CD8-positive, alpha-beta memory T cell (primary cell): ENCODE data around the gene DNAJA1. TPM values are rescaled to one million over a fixed set of nuclear protein-coding genes. Genes with fewer than 3 reads are reported as not detected.

Experiments used
- CTCF ChIA-PET: fragments of 350-600 bp; sonication (Branson Sonifier 250); formaldehyde crosslinking; loops from one replicate; lab custom pipeline; 2021; ENCODE audit warnings: antibody characterized with exemption; lab: Charles Lee
- POLR2A ChIA-PET: fragments of 350-600 bp; sonication (Branson Sonifier 250); formaldehyde crosslinking; loops from one replicate; lab custom pipeline; 2021; ENCODE audit warnings: antibody characterized with exemption; lab: Charles Lee
- DNase-seq, 5 donors: peaks; one replicate each; pipeline versions ENCODE4 v3.0.0 to v3.0.0-alpha.2; 2020 to 2022; ENCODE audit warnings: mixed read lengths in 1 of 5
- H3K27ac ChIP-seq: one replicate; pipeline ENCODE4 v1.7.0; 2013; ENCODE audit warnings: low read depth, mild to moderate bottlenecking, low read length, moderate library complexity
- H3K27me3 ChIP-seq: 2 replicates; pipeline ENCODE4 v1.7.0; 2013; ENCODE audit warnings: low read length, mild to moderate bottlenecking; ENCODE audit not compliant: insufficient read depth, poor library complexity, severe bottlenecking
- H3K36me3 ChIP-seq: 2 replicates; pipeline ENCODE4 v1.7.0; 2013; ENCODE audit warnings: mild to moderate bottlenecking, low read length, moderate library complexity; ENCODE audit not compliant: insufficient read depth
- H3K4me1 ChIP-seq: 2 replicates; pipeline ENCODE4 v1.7.0; 2013; ENCODE audit warnings: mild to moderate bottlenecking, low read length, moderate library complexity; ENCODE audit not compliant: insufficient read depth
- H3K4me3 ChIP-seq: 2 replicates; pipeline ENCODE4 v1.7.0; 2013; ENCODE audit warnings: mild to moderate bottlenecking, low read length
- H3K9me3 ChIP-seq: 2 replicates; pipeline ENCODE4 v1.7.0; 2013; ENCODE audit warnings: mild to moderate bottlenecking, low read length
- H3K27ac Mint-ChIP-seq, 8 donors: one replicate each; pipeline ENCODE4 v1.8.0; 2020 to 2021; ENCODE audit warnings: mixed read lengths in 8 of 8, mild to moderate bottlenecking in 6 of 8, inconsistent platforms in 3 of 8, moderate library complexity in 3 of 8
- H3K27me3 Mint-ChIP-seq, 2 donors: one replicate each; pipeline ENCODE4 v1.8.0; 2020 to 2021; ENCODE audit warnings: mixed read lengths in 2 of 2, mild to moderate bottlenecking in 1 of 2, moderate library complexity in 1 of 2
- H3K36me3 Mint-ChIP-seq, 3 donors: one replicate each; pipeline ENCODE4 v1.8.0; 2020 to 2021; ENCODE audit warnings: mixed read lengths in 3 of 3, inconsistent platforms in 1 of 3, mild to moderate bottlenecking in 1 of 3
- H3K4me1 Mint-ChIP-seq, 3 donors: one replicate each; pipeline ENCODE4 v1.8.0; 2020 to 2021; ENCODE audit warnings: mixed read lengths in 3 of 3, inconsistent platforms in 1 of 3, mild to moderate bottlenecking in 1 of 3
- H3K4me3 Mint-ChIP-seq, 7 donors: one replicate each; pipeline ENCODE4 v1.8.0; 2020 to 2021; ENCODE audit warnings: mixed read lengths in 7 of 7, mild to moderate bottlenecking in 6 of 7, moderate library complexity in 4 of 7, inconsistent platforms in 2 of 7
- H3K9me3 Mint-ChIP-seq, 5 donors: one replicate each; pipeline ENCODE4 v1.8.0; 2020 to 2022; ENCODE audit warnings: mixed read lengths in 5 of 5, mild to moderate bottlenecking in 3 of 5, moderate library complexity in 2 of 5, inconsistent platforms in 1 of 5
- polyA plus RNA-seq: library from polyadenylated mRNA; unstranded; fragments of 300-500 nt; fragmentation: Illumina TruSeq; gene quantifications from one replicate; pipeline ENCODE4 v1.2.3, GENCODE V29; 2021
- total RNA-seq, 2 experiments: library from RNA; stranded (reverse); gene quantifications; one replicate each; pipeline ENCODE4 v1.2.3, GENCODE V29; 2021

Gene DNAJA1
- total and polyA plus RNA-seq, 3 experiments from 2014 or later = 106 to 332 (median 318) TPM

DNA sequence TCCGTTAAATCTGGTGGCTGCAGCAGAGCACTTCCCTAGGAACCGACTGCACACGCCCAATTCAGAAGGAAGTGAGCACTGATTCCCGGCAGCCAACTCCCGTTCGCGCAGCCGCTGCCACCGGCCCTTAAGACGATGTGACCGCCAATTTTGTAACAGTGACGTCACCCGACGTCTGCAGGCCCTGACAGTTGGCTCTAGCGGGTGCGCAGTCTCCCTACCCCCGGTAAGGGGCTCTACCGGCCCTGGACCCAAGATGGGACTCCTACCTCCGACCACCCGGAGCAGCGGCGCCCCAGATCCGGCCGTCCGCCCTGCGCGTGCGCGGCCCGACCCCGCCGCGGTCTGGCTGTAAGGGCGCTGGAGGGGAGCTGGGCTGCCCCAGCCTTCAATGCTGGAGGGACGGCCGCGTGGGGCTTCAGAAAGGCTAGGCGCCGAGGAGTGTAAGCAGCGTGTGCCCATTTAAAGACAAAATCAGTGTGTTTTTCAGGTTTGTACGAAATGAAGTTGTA lies 19.1 kb downstream of the DNAJA1 start:
- Histone ChIP-seq H3K4me3 (peak overlapping the region; percentile 16), H3K27me3 (no peaks in the 10 kb centered on the region), H3K4me1 (peaks cover 5% of the 10 kb centered on the region), H3K36me3 (peaks cover 8% of the 10 kb centered on the region), H3K9me3 (no peaks in the 10 kb centered on the region), H3K27ac (no peak overlapping the region)
- Mint-ChIP-seq H3K4me3 (peak overlapping the region; percentile 78 to 84 (median 81)), H3K27ac (peak overlapping the region in 7 of 8 donors; percentile 29 to 82 (median 76)), H3K4me1 (peaks cover 11 to 25% (median 13%) of the 10 kb centered on the region in 3 donors), H3K27me3 (peaks cover 0 to 2% of the 10 kb centered on the region in 2 donors), H3K9me3 (no peaks in the 10 kb centered on the region), H3K36me3 (peaks cover 5 to 47% (median 14%) of the 10 kb centered on the region in 3 donors)
- CTCF ChIA-PET = interaction anchor here (0.6 to 1.4 kb wide), 2 partner anchors 16 to 18 kb away, joined by 3 to 4 read pairs; no protein-coding TSS in a partner anchor
- peak; percentile 44 to 75 (median 60) for DNase-seq
- POLR2A ChIA-PET = interaction anchor here (0.7 to 0.9 kb wide), 2 partner anchors 17 to 29 kb away, joined by 3 read pairs; no protein-coding TSS in a partner anchor

DNA sequence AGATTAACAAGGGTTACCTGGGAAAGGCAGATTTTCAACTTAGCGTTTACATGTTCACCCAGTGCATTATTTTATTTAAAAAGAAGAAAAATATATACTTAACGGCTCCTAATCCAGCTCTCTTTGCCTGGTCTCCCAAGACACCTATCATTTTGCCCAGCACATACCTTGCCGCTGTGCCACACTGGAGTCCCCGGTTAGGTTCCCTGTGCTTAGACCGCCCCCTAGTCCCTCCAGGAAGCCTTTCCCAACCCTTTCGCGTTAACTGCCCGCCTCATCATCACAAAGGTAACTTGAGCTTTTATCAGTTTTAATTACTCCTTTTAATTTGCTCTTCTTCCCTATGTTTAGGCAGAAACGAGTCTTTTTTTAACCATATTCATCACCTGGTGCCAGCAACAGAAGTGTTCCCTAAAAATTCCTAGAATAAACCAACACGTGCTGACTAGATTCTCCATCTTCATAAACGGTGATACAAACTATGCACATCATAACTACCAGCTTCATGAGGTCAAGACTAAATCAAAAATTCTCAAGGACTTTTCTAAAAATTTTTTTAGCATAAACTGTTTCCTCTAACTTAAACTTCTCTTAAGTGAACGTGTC lies 19.7 kb downstream of the DNAJA1 start:
- Histone ChIP-seq H3K9me3 (no peaks in the 10 kb centered on the region), H3K4me3 (no peak overlapping the region), H3K27ac (no peak overlapping the region), H3K27me3 (no peaks in the 10 kb centered on the region), H3K4me1 (peaks cover 5% of the 10 kb centered on the region), H3K36me3 (peaks cover 8% of the 10 kb centered on the region)
- H3K36me3 Mint-ChIP-seq = peaks cover 5 to 47% (median 16%) of the 10 kb centered on the region in 3 donors
- H3K27me3 Mint-ChIP-seq = peaks cover 0 to 2% of the 10 kb centered on the region in 2 donors
- peaks cover 11 to 25% (median 13%) of the 10 kb centered on the region in 3 donors for H3K4me1 Mint-ChIP-seq
- no peaks in the 10 kb centered on the region for H3K9me3 Mint-ChIP-seq
- DNase-seq = no peak
- peak overlapping the region; percentile 52 to 82 (median 76) for H3K27ac Mint-ChIP-seq
- ChIA-PET POLR2A (interaction anchor here (0.8 to 0.9 kb wide), 2 partner anchors 19 to 28 kb away, joined by 3 to 4 read pairs; no protein-coding TSS in a partner anchor), CTCF (interaction anchor here (0.6 kb wide), 1 partner anchor 18 kb away, joined by 3 read pairs; no protein-coding TSS in a partner anchor)
- peak overlapping the region; percentile 78 to 84 (median 81) for H3K4me3 Mint-ChIP-seq

GRCh38 chr9:33046061-33046460 lies 21.0 kb downstream of the DNAJA1 start:
- Mint-ChIP-seq H3K27me3 (peaks cover 0 to 2% of the 10 kb centered on the region in 2 donors), H3K9me3 (no peaks in the 10 kb centered on the region), H3K36me3 (peaks cover 5 to 45% (median 17%) of the 10 kb centered on the region in 3 donors), H3K4me3 (no peak overlapping the region), H3K27ac (peak overlapping the region in 3 of 8 donors; percentile 33 to 92 (median 51)), H3K4me1 (peaks cover 11 to 25% (median 13%) of the 10 kb centered on the region in 3 donors)
- no peaks in the 10 kb centered on the region for H3K9me3 ChIP-seq
- H3K36me3 ChIP-seq = peaks cover 5% of the 10 kb centered on the region
- no peak for DNase-seq
- POLR2A ChIA-PET = interaction anchor here (0.7 kb wide), 1 partner anchor 406 kb away, joined by 8 read pairs; no protein-coding TSS in a partner anchor
- H3K27ac ChIP-seq = no peak overlapping the region
- H3K4me3 ChIP-seq = no peak overlapping the region
- H3K27me3 ChIP-seq = no peaks in the 10 kb centered on the region
- CTCF ChIA-PET = no interaction called here
- H3K4me1 ChIP-seq = peaks cover 5% of the 10 kb centered on the region

- H3K4me3 Mint-ChIP-seq = no peak overlapping the region
- Histone ChIP-seq H3K9me3 (no peaks in the 10 kb centered on the region), H3K36me3 (peaks cover 5% of the 10 kb centered on the region), H3K27ac (no peak overlapping the region), H3K4me3 (no peak overlapping the region), H3K27me3 (no peaks in the 10 kb centered on the region), H3K4me1 (peaks cover 5% of the 10 kb centered on the region)
- peaks cover 11 to 24% (median 13%) of the 10 kb centered on the region in 3 donors for H3K4me1 Mint-ChIP-seq
- H3K9me3 Mint-ChIP-seq = no peaks in the 10 kb centered on the region
- H3K27ac Mint-ChIP-seq = peak overlapping the region in 3 of 8 donors; percentile 58 to 63 (median 62)
- POLR2A ChIA-PET = no interaction called here
- CTCF ChIA-PET = no interaction called here
- H3K36me3 Mint-ChIP-seq = peaks cover 9 to 60% (median 22%) of the 10 kb centered on the region in 3 donors
- no peak for DNase-seq
- H3K27me3 Mint-ChIP-seq = peaks cover 0 to 2% of the 10 kb centered on the region in 2 donors
Observed at GRCh38 chr9:33048054-33048465, 23.0 kb downstream of the DNAJA1 start.

GRCh38 chr9:33049680-33050361 lies 24.7 kb downstream of the DNAJA1 start:
- ChIA-PET CTCF (no interaction called here), POLR2A (no interaction called here)
- Histone ChIP-seq H3K27ac (no peak overlapping the region), H3K4me3 (no peak overlapping the region), H3K9me3 (no peaks in the 10 kb centered on the region), H3K4me1 (no peaks in the 10 kb centered on the region), H3K36me3 (peaks cover 5% of the 10 kb centered on the region), H3K27me3 (no peaks in the 10 kb centered on the region)
- peak overlapping the region in 3 of 8 donors; percentile 23 to 54 (median 38) for H3K27ac Mint-ChIP-seq
- H3K27me3 Mint-ChIP-seq = no peaks in the 10 kb centered on the region
- no peak overlapping the region for H3K4me3 Mint-ChIP-seq
- H3K9me3 Mint-ChIP-seq = no peaks in the 10 kb centered on the region
- H3K36me3 Mint-ChIP-seq = peaks cover 9 to 72% (median 22%) of the 10 kb centered on the region in 3 donors
- DNase-seq = no peak
- H3K4me1 Mint-ChIP-seq = peaks cover 1 to 6% (median 2%) of the 10 kb centered on the region in 3 donors

GRCh38 chr9:33051144-33051543 lies 26.1 kb downstream of the DNAJA1 start:
- POLR2A ChIA-PET = no interaction called here

DNA sequence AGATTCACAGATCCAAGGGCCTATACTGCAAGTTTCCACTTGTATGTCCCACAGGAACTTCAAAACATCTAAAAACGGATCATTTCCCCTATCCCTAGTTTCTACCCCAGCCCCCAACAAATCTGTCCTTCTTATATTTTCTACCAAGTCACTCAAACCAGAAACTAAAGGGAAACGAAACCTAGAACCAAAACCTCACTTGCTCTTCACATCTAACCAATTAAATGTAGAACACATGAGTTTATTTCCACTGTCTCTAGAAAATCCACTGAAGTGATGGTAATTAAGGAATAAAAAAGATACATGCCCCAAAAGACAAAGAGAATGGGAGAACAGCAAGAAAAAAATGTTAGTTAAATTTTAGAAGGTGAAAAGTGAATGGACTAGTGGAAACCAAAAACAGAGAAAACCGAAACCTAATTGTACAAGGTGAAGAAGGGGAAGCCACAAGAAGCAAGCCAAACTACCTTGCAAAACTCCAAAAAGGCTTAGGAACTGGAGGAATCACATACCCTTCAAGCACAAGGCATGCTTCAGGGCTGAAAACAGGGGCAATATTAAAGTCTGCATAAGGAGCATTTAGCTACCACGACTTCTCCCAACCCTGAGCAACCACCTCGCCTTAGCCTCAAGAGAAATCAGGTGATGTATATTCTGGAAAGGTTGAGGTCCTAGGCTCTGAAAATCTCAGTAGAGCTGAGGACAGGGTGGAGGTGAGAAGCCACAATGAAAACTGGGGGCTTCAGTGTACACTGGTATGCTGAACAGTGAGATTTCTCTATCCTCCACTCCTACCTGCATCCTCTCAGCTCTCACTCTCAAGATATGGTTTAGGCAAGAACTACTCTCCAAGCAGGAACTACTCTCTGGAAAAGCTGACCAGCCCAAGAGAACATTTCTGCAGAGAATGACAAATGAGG lies 40.3 kb downstream of the DNAJA1 start:
- Mint-ChIP-seq H3K36me3 (peaks cover 0 to 87% (median 22%) of the 10 kb centered on the region in 3 donors), H3K4me3 (no peak overlapping the region), H3K27ac (peak overlapping the region in 4 of 8 donors; percentile 3 to 78 (median 56)), H3K27me3 (no peaks in the 10 kb centered on the region), H3K4me1 (peaks cover 8 to 16% (median 15%) of the 10 kb centered on the region in 3 donors), H3K9me3 (no peaks in the 10 kb centered on the region)
- Histone ChIP-seq H3K27me3 (no peaks in the 10 kb centered on the region), H3K9me3 (no peaks in the 10 kb centered on the region), H3K4me1 (no peaks in the 10 kb centered on the region), H3K27ac (no peak overlapping the region), H3K36me3 (peaks cover 47% of the 10 kb centered on the region), H3K4me3 (no peak overlapping the region)
- ChIA-PET CTCF (no interaction called here), POLR2A (no interaction called here)
- no peak for DNase-seq

More at GRCh38 chr9:33051144-33051543, 26.1 kb downstream of the DNAJA1 start:
- Histone ChIP-seq H3K27me3 (no peaks in the 10 kb centered on the region), H3K4me1 (no peaks in the 10 kb centered on the region), H3K36me3 (peaks cover 13% of the 10 kb centered on the region), H3K27ac (no peak overlapping the region), H3K9me3 (no peaks in the 10 kb centered on the region), H3K4me3 (no peak overlapping the region)
- Mint-ChIP-seq H3K27ac (peak overlapping the region in 2 of 8 donors; percentile 26 to 33), H3K4me1 (peaks cover 0 to 2% (median 0%) of the 10 kb centered on the region in 3 donors), H3K36me3 (peaks cover 5 to 77% (median 21%) of the 10 kb centered on the region in 3 donors), H3K4me3 (no peak overlapping the region), H3K9me3 (no peaks in the 10 kb centered on the region), H3K27me3 (no peaks in the 10 kb centered on the region)
- no peak for DNase-seq
- CTCF ChIA-PET = no interaction called here
